ENCODE measurements around the gene PURB. TPM values are rescaled to one million over a fixed set of nuclear protein-coding genes. Genes with fewer than 3 reads are reported as not detected.

PURB gene
- total RNA-seq, 1 donor from 2014 or later, result 19.2 TPM

DNA sequence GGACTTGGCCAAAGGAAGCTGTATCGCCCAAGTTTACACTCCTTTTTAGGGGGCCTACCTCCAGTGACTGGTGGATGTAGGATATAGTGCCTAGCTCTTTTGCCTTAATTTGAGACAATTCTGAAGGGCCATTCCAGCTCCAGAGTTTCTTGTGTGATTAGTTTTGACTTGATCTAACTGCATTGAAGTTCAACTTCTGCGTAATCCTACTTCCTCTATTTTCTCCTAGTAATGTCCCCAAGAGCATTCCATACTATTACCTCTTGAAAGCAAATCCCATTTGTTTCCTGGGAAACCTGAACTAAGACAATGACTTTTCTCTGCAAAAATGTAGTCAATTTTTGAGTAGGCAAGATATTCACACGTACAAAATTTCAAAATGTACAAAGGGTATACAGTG, 32.7 kb downstream of the PURB start:
- no peak overlapping the region for H3K4me3 ChIP-seq
- H3K36me3 ChIP-seq, result no peaks in the 10 kb centered on the region
- no peak for TF ChIP-seq POLR2AphosphoS5 (IDR thresholded peaks at IDR 0.05; ENCODE audit: insufficient read depth in 1 of 2, low read depth in 1 of 2)
- no peak for TF ChIP-seq POLR2A (IDR thresholded peaks at IDR 0.05)
- TF ChIP-seq, protein P1, sequence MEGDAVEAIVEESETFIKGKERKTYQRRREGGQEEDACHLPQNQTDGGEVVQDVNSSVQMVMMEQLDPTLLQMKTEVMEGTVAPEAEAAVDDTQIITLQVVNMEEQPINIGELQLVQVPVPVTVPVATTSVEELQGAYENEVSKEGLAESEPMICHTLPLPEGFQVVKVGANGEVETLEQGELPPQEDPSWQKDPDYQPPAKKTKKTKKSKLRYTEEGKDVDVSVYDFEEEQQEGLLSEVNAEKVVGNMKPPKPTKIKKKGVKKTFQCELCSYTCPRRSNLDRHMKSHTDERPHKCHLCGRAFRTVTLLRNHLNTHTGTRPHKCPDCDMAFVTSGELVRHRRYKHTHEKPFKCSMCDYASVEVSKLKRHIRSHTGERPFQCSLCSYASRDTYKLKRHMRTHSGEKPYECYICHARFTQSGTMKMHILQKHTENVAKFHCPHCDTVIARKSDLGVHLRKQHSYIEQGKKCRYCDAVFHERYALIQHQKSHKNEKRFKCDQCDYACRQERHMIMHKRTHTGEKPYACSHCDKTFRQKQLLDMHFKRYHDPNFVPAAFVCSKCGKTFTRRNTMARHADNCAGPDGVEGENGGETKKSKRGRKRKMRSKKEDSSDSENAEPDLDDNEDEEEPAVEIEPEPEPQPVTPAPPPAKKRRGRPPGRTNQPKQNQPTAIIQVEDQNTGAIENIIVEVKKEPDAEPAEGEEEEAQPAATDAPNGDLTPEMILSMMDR (IDR thresholded peaks at IDR 0.05), result no peak
- intact Hi-C loops (cut with DNase I), result loop anchor here (10.0 kb wide), 1 partner anchor 282 kb away; no protein-coding TSS in a partner anchor
- no peak overlapping the region for H3K27ac ChIP-seq
- no peak for DNase-seq (ENCODE audit: extremely low spot score in 2 of 2)
- H3K9me3 ChIP-seq, result no peaks in the 10 kb centered on the region
- no peaks in the 10 kb centered on the region for H3K27me3 ChIP-seq
- no peaks in the 10 kb centered on the region for H3K4me1 ChIP-seq

DNA sequence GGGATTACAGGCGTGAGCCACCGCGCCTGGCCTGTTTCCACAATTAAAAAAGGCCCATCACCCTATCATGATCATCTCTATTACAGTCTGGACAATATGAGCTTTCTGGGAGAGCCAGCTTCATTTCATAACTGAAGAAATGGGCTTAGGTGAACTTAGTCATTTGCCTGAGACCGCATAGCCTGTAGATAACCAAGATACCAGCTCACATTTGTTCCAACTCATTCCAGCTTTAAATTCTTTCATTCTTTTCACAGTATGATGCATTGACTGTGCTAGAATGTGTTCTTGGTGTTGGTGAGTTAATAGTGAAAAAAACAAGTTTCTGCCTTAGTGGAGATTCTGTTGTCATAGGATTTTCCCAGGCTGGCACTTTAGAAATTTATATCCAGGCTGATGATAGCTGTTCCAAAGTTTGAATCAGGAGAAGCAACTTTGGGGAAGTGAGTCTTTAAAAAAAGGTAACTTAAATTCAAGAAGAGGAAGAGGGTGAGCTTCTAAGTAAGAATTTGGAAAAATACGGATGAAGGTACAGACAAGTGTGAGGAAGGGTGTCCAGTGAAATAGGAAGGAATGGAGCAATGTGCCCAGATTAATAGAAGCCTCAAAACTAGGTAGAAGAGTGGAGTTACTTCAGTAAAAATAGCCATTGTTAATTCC, 35.3 kb downstream of the PURB start:
- Histone ChIP-seq H3K9me3 (no peaks in the 10 kb centered on the region), H3K27ac (no peak overlapping the region), H3K36me3 (no peaks in the 10 kb centered on the region), H3K4me1 (peaks cover 19% of the 10 kb centered on the region), H3K27me3 (no peaks in the 10 kb centered on the region), H3K4me3 (no peak overlapping the region)
- intact Hi-C loops (cut with DNase I), result loop anchor here (2.0 to 10.0 kb wide), 2 partner anchors 267 to 285 kb away; partner anchors contain the start of gene TMED4
- TF ChIP-seq POLR2A (IDR thresholded peaks at IDR 0.05), result no peak
- TF ChIP-seq, protein P1 (IDR thresholded peaks at IDR 0.05), result no peak
- TF ChIP-seq POLR2AphosphoS5 (IDR thresholded peaks at IDR 0.05; ENCODE audit: insufficient read depth in 1 of 2, low read depth in 1 of 2), result no peak
- no peak for DNase-seq (ENCODE audit: extremely low spot score in 2 of 2)

DNA sequence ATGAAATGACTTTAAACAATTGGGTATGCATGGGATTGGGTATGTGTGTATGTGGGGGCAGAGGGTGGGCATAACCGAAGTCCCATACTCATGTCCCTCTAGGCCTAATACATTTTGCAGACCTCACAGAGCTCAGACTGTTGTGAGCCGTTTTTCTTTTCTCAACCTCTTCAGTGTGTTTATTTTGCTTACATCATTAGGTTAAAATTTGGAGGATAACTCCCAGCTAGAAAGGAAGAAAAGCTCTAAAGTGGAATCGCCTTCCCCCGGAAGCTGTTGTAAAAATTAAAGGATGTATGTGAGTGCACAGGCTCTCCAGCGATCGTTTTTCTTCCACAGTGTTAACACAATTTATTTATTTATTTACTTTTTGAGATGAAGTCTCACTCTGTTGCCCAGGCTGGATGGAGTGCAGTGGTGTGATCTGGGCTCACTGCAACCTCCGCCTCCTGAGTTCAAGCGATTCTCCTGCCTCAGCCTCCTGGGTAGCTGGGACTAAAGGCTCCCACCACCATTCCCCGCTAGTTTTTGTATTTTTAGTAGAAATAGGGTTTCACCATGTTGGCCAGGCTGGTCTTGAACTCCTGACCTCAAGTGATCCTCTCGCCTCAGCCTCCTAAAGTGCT, 36.0 kb downstream of the PURB start:
- H3K36me3 ChIP-seq, result no peaks in the 10 kb centered on the region
- peaks cover 25% of the 10 kb centered on the region for H3K4me1 ChIP-seq
- no peak overlapping the region for H3K27ac ChIP-seq
- H3K9me3 ChIP-seq, result no peaks in the 10 kb centered on the region
- DNase-seq (ENCODE audit: extremely low spot score in 2 of 2), result no peak
- TF ChIP-seq, protein P1 (IDR thresholded peaks at IDR 0.05), result no peak
- TF ChIP-seq POLR2A (IDR thresholded peaks at IDR 0.05) (no peak), POLR2AphosphoS5 (IDR thresholded peaks at IDR 0.05; ENCODE audit: insufficient read depth in 1 of 2, low read depth in 1 of 2) (no peak)
- H3K4me3 ChIP-seq, result peak overlapping the region in 1 of 2 donors; percentile 67
- H3K27me3 ChIP-seq, result no peaks in the 10 kb centered on the region
- intact Hi-C loops (cut with DNase I), result loop anchor here (2.0 kb wide), 1 partner anchor 267 kb away; the partner anchor contains the start of gene TMED4

DNA sequence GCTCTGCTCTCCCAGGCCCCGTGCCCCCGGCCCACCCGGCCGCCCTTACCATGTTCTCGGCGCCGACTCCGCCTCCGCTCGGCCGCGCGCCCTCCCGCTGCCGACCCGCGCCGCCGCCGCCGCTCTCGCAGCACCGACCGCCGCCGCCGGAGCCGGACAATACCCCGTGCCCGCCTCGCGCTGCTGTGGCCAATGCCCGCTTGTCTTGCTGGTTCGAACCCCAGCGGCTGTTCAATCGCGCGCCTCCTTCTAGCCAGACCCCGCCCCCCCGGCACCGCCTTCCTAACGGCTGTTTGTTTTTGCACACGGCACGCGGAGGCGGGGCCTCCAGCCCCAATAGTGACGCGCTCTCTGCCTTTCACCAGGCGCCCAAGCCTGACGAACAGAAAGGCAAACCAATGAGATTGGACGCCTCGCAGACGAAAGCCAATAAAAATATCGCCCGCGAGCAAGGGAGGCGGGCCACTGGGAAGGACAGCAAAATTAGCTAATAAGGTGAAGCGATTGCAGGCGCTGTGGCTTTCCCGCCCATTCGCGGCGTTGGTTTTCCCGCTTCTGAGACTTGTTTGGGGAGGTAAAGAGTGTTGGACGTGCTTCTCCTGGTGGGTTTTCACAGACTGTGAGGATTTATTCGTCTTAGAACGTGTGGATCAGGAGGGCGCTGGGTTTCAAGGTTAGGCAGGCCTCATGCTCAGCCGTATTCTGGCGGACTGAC, 37.3 kb downstream of the PURB start, which contains the start of gene H2AZ2:
TSS of gene H2AZ2 (minus strand) at position 168 of the 715 bp plus-strand sequence. CDS start at position 52, 116 bp downstream.
- DNase-seq (ENCODE audit: extremely low spot score in 2 of 2), result peak; percentile 99 to 100

More for the DNA sequence above, 37.3 kb downstream of the PURB start, which contains the start of gene H2AZ2:
- peak within 1 kb of the TSS; percentile 54 to 76 for H3K4me3 ChIP-seq
- peaks cover 30% of the 10 kb centered on the region for H3K4me1 ChIP-seq
- H3K27ac ChIP-seq, result peak within 1 kb of the TSS; percentile 96
- H3K36me3 ChIP-seq, result no peaks in the 10 kb centered on the region
- no peaks in the 10 kb centered on the region for H3K9me3 ChIP-seq
- intact Hi-C loops (cut with DNase I), result loop anchor here (2.0 kb wide), 1 partner anchor 265 kb away; the partner anchor contains the start of gene TMED4
- peak in 1 of 2 donors; percentile 86 for TF ChIP-seq POLR2A (IDR thresholded peaks at IDR 0.05)
- TF ChIP-seq, protein P1 (IDR thresholded peaks at IDR 0.05), result no peak
- TF ChIP-seq POLR2AphosphoS5 (IDR thresholded peaks at IDR 0.05; ENCODE audit: insufficient read depth in 1 of 2, low read depth in 1 of 2), result peak; percentile 84 to 93
- H3K27me3 ChIP-seq, result no peaks in the 10 kb centered on the region
